NT2/D1 (cell line): Measurements from ENCODE around the gene NOTCH2.
"Not testable (repeated sequence)": the region's sequence is repeated elsewhere in the genome, so short reads cannot be mapped to it uniquely, and the experiment has no call there.

Experiments
- SUZ12 ChIP-seq: IDR thresholded peaks from 2 replicates; pipeline ENCODE4 v1.6.1; 2011; ENCODE audit not compliant: insufficient read length, insufficient read depth; ENCODE audit errors: extremely low read depth
- ZNF274 ChIP-seq: IDR thresholded peaks from 2 replicates; pipeline ENCODE4 v1.6.1; 2011; ENCODE audit warnings: mild to moderate bottlenecking, low read depth, low read length

GRCh38 chr1:120090830-120091229 lies 21.4 kb upstream of the NOTCH2 start:
- not testable (repeated sequence) for TF ChIP-seq SUZ12, ZNF274
